Stimulated activated CD4-positive, alpha-beta T cell treated with anti-CD3 and anti-CD28 coated beads, Interleukin-2, amount 100 ng/mL, for 4 hours (primary cell): ENCODE measurements around the gene PIWIL4.

Experiments used
- DNase-seq: peaks from one replicate; pipeline ENCODE4 v3.0.0-alpha.2; 2020; ENCODE audit warnings: low read depth

The PIWIL4 gene

GRCh38 chr11:94665116-94665659, 98.0 kb downstream of the PIWIL4 start:
- no peak for DNase-seq

GRCh38 chr11:94666792-94667721, 99.9 kb downstream of the PIWIL4 start:
- DNase-seq = no peak

- DNase-seq = no peak
Measured at GRCh38 chr11:94668212-94668793, 101.1 kb downstream of the PIWIL4 start.

- DNase-seq = no peak
Measured at GRCh38 chr11:94669023-94669422, 101.9 kb downstream of the PIWIL4 start.
